H1 (cell line): ENCODE measurements around the gene GRID1. TPM values are rescaled to one million over a fixed set of nuclear protein-coding genes. Genes with fewer than 3 reads are reported as not detected.

Source experiments
- MAFK ChIP-seq: IDR thresholded peaks from 2 replicates; pipeline ENCODE4 v1.6.1; 2012; ENCODE audit warnings: low read depth, mild to moderate bottlenecking, improper control_type of control experiment, low read length
- POLR2A ChIP-seq, 2 experiments: IDR thresholded peaks; 1 replicate in 1 of 2; 2 replicates in 1 of 2; pipeline ENCODE4 v1.6.1; 2011; ENCODE audit warnings: low read depth in 2 of 2, low read length in 2 of 2, mild to moderate bottlenecking in 2 of 2; ENCODE audit errors: control extremely low read depth in 1 of 2
- RBBP5 ChIP-seq: IDR thresholded peaks from 2 replicates; pipeline ENCODE4 v1.7.1; 2012; ENCODE audit warnings: low read depth, mild to moderate bottlenecking, inconsistent platforms, low read length, moderate library complexity, borderline replicate concordance
- polyA plus RNA-seq, 7 experiments: library from polyadenylated mRNA; depleted of rRNA in 3 of 7; stranded (reverse) in 5 of 7; unstranded in 2 of 7; fragments of >200 nt in 5 of 7; fragments of 200-250 nt in 2 of 7; gene quantifications; 1 replicate in 5 of 7; 2 replicates in 1 of 7; 4 replicates in 1 of 7; pipeline versions ENCODE4 v1.2.1 to v1.2.3, GENCODE V29; 2011 to 2013; ENCODE audit warnings: missing spikeins in 2 of 7, mixed read lengths in 2 of 7
- total RNA-seq: library from RNA; stranded (reverse); fragmentation: NEBNext Ultra II Directional; extraction: Animal tissue kit (Norgen Biotek cat#: 25700); gene quantifications from 2 replicates; pipeline ENCODE4 v1.2.1, GENCODE V29; 2021

Gene GRID1
- total and polyA plus RNA-seq, 2 of the 8 experiments (the other 6 are each of a cell fraction or from before 2014, with no cell fraction given), result 0.22 to 0.30 TPM

- TF ChIP-seq MAFK (no peak), POLR2A (IDR thresholded peaks at IDR 0.05; ENCODE audit: control extremely low read depth in 1 of 2, low read depth in 2 of 2, low read length in 2 of 2) (no peak), RBBP5 (no peak)
Observed at GRCh38 chr10:86113501-86113900, 253.1 kb downstream of the GRID1 start (continued).
